Neural cell (in vitro differentiated cells): ENCODE measurements around the gene AFG1L. TPM values are rescaled to one million over a fixed set of nuclear protein-coding genes. Genes with fewer than 3 reads are reported as not detected.

ENCODE experiments used
- H2AFZ ChIP-seq: fragments of 200-600, 300-800 bp; sonication (generic), shearing (Covaris generic); 2 replicates; pipeline ENCODE4 v1.6.0; 2014; ENCODE audit warnings: low read depth, mild to moderate bottlenecking, antibody characterized with exemption, low read length, moderate library complexity
- H3F3A ChIP-seq: fragments of 200-600 bp; shearing (Covaris generic); 2 replicates; pipeline ENCODE4 v1.6.1; 2016; ENCODE audit warnings: mild to moderate bottlenecking, moderate library complexity, mixed read lengths, antibody characterized with exemption, low read length; ENCODE audit not compliant: insufficient read depth, poor library complexity, severe bottlenecking
- H3K27ac ChIP-seq: fragments of 200-600, 300-800 bp; sonication (generic), shearing (Covaris generic); 2 replicates; pipeline ENCODE4 v1.5.1; 2014; ENCODE audit warnings: mild to moderate bottlenecking, low read length, moderate library complexity
- H3K27me3 ChIP-seq: fragments of 300-800, 200-600 bp; sonication (generic), shearing (Covaris generic); 2 replicates; pipeline ENCODE4 v1.6.0; 2014; ENCODE audit warnings: mild to moderate bottlenecking, low read depth, low read length, moderate library complexity; ENCODE audit not compliant: insufficient read depth
- H3K36me3 ChIP-seq: fragments of 300-800, 200-600 bp; sonication (generic), shearing (Covaris generic); 2 replicates; pipeline ENCODE4 v1.5.1; 2014; ENCODE audit warnings: mild to moderate bottlenecking, antibody characterized with exemption, low read length, moderate library complexity; ENCODE audit not compliant: insufficient read depth
- H3K4me2 ChIP-seq: fragments of 300-800, 200-600 bp; sonication (generic), shearing (Covaris generic); 2 replicates; pipeline ENCODE4 v1.6.0; 2014; ENCODE audit warnings: mild to moderate bottlenecking, low read length
- H3K4me3 ChIP-seq: fragments of 300-800, 200-600 bp; sonication (generic), shearing (Covaris generic); 2 replicates; pipeline ENCODE4 v1.5.1; 2014; ENCODE audit warnings: mild to moderate bottlenecking, low read length, moderate library complexity
- H3K79me2 ChIP-seq: fragments of 200-600 bp; shearing (Covaris generic); replicated peaks from 2 replicates; pipeline ENCODE4 v1.6.0; 2014; ENCODE audit warnings: mild to moderate bottlenecking, low read length, moderate library complexity; ENCODE audit not compliant: insufficient read depth
- H3K9ac ChIP-seq: fragments of 300-800, 200-600 bp; sonication (generic), shearing (Covaris generic); 2 replicates; pipeline ENCODE4 v1.6.1; 2016; ENCODE audit warnings: mild to moderate bottlenecking, low read length, mixed read lengths
- H3K9me2 ChIP-seq: fragments of 200-600 bp; shearing (Covaris generic); 2 replicates; pipeline ENCODE4 v1.6.1; 2016; ENCODE audit warnings: mild to moderate bottlenecking, low read length, mixed read lengths; ENCODE audit not compliant: insufficient read depth
- H3K9me3 ChIP-seq: fragments of 200-600, 300-800 bp; sonication (generic), shearing (Covaris generic); 2 replicates; pipeline ENCODE4 v1.6.1; 2016; ENCODE audit warnings: mild to moderate bottlenecking, mixed run types, low read length, moderate library complexity, mixed read lengths
- H4K20me1 ChIP-seq: fragments of 200-600 bp; shearing (Covaris generic); 2 replicates; pipeline ENCODE4 v1.6.1; 2016; ENCODE audit warnings: mild to moderate bottlenecking, mixed run types; ENCODE audit not compliant: insufficient read depth
- EP300 ChIP-seq: fragments of 450-650 bp; conservative IDR thresholded peaks from 2 replicates; pipeline ENCODE4 v1.6.1; 2014; ENCODE audit warnings: antibody characterized with exemption, mild to moderate bottlenecking, moderate library complexity; ENCODE audit not compliant: poor library complexity, severe bottlenecking
- EZH2 ChIP-seq: fragments of 200-600, 300-800 bp; shearing (Covaris generic), sonication (generic); IDR thresholded peaks from 2 replicates; pipeline ENCODE4 v1.6.1; 2014; ENCODE audit warnings: antibody characterized with exemption, low read length, borderline replicate concordance, mild to moderate bottlenecking; ENCODE audit not compliant: insufficient read depth, poor library complexity, severe bottlenecking
- MXI1 ChIP-seq: fragments of 450-650 bp; conservative IDR thresholded peaks from 2 replicates; pipeline ENCODE4 v1.6.1; 2014; ENCODE audit warnings: antibody characterized with exemption, mild to moderate bottlenecking; ENCODE audit not compliant: poor library complexity, severe bottlenecking
- POLR2AphosphoS5 ChIP-seq: IDR thresholded peaks from 2 replicates; pipeline ENCODE4 v1.6.1; 2012
- RAD21 ChIP-seq: fragments of 450-650 bp; conservative IDR thresholded peaks from 2 replicates; pipeline ENCODE4 v1.6.1; 2014; ENCODE audit warnings: antibody characterized with exemption, mild to moderate bottlenecking, moderate library complexity
- SMC3 ChIP-seq: fragments of 450-650 bp; conservative IDR thresholded peaks from 2 replicates; pipeline ENCODE4 v1.6.1; 2014; ENCODE audit warnings: antibody characterized with exemption, mild to moderate bottlenecking, moderate library complexity; ENCODE audit not compliant: poor library complexity
- TAF1 ChIP-seq: IDR thresholded peaks from 2 replicates; pipeline ENCODE4 v1.6.1; 2012; ENCODE audit warnings: low read depth
- polyA plus RNA-seq: library from polyadenylated mRNA; depleted of rRNA; stranded (reverse); fragments of >200 nt; gene quantifications from 2 replicates; pipeline ENCODE4 v1.2.3, GENCODE V29; 2014
- TF ChIP-seq, protein P1 (sequence below): IDR thresholded peaks from 2 replicates; pipeline ENCODE4 v1.6.1; 2012; ENCODE audit warnings: borderline replicate concordance
- TF ChIP-seq, protein P2 (sequence below): fragments of 450-650 bp; IDR thresholded peaks from 2 replicates; pipeline ENCODE4 v1.5.1; 2014; ENCODE audit warnings: antibody characterized with exemption, mild to moderate bottlenecking, moderate library complexity; ENCODE audit not compliant: poor library complexity, severe bottlenecking

The AFG1L gene
- polyA plus RNA-seq, 1 donor from 2014 or later = 3.3 TPM

DNA sequence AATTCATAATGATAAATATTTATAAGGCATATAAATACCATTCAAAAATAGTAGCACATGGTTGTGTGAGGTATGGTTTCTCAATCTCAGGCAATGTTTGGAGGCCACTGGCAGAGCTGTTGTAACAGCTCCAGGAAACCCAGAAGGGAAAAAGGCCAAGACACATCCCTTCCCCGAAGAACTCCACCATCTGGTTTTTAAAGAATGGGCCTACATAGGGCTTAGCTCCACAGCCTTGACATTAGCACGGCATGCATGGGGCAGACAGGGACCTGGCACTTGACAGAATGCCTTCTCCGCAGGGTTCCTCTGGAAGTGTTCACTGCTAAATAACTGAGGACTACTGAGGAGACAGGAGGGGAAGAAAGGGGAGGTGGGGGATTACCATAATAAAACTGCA is 249.8 kb downstream of the AFG1L start:
- no peak overlapping the region for H3K4me2 ChIP-seq
- H3K36me3 ChIP-seq = no peaks in the 10 kb centered on the region
- H3K4me3 ChIP-seq = no peak overlapping the region
- no peaks in the 10 kb centered on the region for H3K79me2 ChIP-seq
- H2AFZ ChIP-seq = no peak overlapping the region
- H3K27ac ChIP-seq = no peak overlapping the region
- H3K9ac ChIP-seq = no peak overlapping the region
- TF ChIP-seq EP300 (no peak), TAF1 (no peak), EZH2 (no peak)
- no peaks in the 10 kb centered on the region for H4K20me1 ChIP-seq
- H3K27me3 ChIP-seq = no peaks in the 10 kb centered on the region
- no peaks in the 10 kb centered on the region for H3K9me2 ChIP-seq
- no peaks in the 10 kb centered on the region for H3K9me3 ChIP-seq
- no peaks in the 10 kb centered on the region for H3F3A ChIP-seq

DNA sequence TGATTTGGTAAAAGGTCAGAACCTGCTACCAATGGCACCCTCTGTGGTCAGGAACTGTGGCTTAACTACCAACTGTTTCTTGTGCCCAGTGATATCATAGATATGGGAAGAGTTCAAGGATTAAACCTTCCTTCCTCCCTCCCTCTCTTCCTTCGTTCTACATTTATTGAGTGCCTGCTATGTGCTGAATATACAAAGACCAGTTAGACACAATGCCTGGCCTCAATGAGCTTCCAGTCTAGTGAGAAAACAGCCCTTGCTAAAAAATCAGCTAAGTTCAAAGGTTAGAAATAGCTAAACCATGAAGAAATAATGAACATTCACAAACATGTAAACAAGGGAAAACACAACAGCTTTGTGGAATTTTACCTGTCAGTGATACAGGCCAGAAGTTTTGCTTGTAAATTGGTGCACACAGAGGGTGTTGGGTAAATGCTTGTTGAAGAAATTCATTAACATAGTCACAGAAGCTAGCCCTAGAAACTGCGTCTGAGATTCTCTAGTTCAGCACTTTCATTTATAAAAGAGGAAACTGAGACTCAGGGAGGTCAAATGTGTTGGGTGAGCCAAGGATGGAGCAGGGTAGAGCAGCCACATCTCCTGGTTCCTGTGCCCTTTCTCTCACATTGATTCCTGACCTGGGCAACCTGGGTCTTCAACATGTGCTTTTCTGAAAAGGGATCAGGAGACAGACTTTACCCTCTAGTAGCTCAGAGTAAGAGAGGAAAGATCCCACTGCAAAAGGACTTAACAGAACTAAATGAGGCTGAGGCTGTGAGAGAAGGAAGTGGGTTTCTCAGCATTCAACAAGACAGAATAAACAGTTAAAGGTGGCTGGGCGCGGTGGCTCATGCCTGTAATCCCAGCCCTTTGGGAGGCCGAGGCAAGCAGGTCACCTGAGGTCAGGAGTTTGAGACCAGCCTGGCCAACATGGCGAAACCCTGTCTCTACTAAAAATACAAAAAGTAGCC is 251.5 kb downstream of the AFG1L start:
- TF ChIP-seq POLR2AphosphoS5 = no peak
- no peak for TF ChIP-seq EP300
- no peak for TF ChIP-seq TAF1
- no peak for TF ChIP-seq EZH2
- no peak for TF ChIP-seq MXI1

DNA sequence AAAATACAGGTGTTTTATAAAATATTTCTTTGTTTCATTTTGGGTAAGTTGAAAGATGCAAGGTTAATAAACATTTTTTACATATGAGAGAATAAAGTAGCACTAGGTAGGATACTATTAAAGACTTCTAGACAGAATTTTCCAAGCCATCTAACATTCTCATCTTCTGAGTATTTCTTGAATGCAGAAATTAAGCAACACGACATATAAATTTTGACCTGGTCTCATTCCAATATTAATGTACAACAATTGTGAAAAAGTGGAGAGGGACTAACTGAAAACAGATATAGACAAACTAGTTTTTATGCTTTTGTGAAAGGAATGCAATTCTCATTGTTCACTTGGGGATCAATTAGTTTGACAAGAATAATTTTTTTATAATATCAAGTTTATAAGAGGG is 254.4 kb downstream of the AFG1L start:
- Histone ChIP-seq H3K79me2 (no peaks in the 10 kb centered on the region), H3K4me2 (no peak overlapping the region), H3K27me3 (no peaks in the 10 kb centered on the region), H4K20me1 (no peaks in the 10 kb centered on the region), H3K4me3 (no peak overlapping the region), H3K9me3 (no peaks in the 10 kb centered on the region), H3F3A (no peaks in the 10 kb centered on the region), H3K9me2 (no peaks in the 10 kb centered on the region), H3K27ac (no peak overlapping the region), H3K9ac (no peak overlapping the region), H2AFZ (no peak overlapping the region), H3K36me3 (no peaks in the 10 kb centered on the region)
- no peak for TF ChIP-seq RAD21
- TF ChIP-seq, protein P1, sequence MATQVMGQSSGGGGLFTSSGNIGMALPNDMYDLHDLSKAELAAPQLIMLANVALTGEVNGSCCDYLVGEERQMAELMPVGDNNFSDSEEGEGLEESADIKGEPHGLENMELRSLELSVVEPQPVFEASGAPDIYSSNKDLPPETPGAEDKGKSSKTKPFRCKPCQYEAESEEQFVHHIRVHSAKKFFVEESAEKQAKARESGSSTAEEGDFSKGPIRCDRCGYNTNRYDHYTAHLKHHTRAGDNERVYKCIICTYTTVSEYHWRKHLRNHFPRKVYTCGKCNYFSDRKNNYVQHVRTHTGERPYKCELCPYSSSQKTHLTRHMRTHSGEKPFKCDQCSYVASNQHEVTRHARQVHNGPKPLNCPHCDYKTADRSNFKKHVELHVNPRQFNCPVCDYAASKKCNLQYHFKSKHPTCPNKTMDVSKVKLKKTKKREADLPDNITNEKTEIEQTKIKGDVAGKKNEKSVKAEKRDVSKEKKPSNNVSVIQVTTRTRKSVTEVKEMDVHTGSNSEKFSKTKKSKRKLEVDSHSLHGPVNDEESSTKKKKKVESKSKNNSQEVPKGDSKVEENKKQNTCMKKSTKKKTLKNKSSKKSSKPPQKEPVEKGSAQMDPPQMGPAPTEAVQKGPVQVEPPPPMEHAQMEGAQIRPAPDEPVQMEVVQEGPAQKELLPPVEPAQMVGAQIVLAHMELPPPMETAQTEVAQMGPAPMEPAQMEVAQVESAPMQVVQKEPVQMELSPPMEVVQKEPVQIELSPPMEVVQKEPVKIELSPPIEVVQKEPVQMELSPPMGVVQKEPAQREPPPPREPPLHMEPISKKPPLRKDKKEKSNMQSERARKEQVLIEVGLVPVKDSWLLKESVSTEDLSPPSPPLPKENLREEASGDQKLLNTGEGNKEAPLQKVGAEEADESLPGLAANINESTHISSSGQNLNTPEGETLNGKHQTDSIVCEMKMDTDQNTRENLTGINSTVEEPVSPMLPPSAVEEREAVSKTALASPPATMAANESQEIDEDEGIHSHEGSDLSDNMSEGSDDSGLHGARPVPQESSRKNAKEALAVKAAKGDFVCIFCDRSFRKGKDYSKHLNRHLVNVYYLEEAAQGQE = no peak
- no peak for TF ChIP-seq TAF1
- no peak for TF ChIP-seq POLR2AphosphoS5
- TF ChIP-seq EP300 = no peak
- TF ChIP-seq SMC3 = no peak
- no peak for TF ChIP-seq EZH2
- TF ChIP-seq, protein P2, sequence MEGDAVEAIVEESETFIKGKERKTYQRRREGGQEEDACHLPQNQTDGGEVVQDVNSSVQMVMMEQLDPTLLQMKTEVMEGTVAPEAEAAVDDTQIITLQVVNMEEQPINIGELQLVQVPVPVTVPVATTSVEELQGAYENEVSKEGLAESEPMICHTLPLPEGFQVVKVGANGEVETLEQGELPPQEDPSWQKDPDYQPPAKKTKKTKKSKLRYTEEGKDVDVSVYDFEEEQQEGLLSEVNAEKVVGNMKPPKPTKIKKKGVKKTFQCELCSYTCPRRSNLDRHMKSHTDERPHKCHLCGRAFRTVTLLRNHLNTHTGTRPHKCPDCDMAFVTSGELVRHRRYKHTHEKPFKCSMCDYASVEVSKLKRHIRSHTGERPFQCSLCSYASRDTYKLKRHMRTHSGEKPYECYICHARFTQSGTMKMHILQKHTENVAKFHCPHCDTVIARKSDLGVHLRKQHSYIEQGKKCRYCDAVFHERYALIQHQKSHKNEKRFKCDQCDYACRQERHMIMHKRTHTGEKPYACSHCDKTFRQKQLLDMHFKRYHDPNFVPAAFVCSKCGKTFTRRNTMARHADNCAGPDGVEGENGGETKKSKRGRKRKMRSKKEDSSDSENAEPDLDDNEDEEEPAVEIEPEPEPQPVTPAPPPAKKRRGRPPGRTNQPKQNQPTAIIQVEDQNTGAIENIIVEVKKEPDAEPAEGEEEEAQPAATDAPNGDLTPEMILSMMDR = no peak
- no peak for TF ChIP-seq MXI1

More for the DNA sequence above, 251.5 kb downstream of the AFG1L start:
- no peak overlapping the region for H3K4me2 ChIP-seq
- no peak overlapping the region for H2AFZ ChIP-seq
- no peaks in the 10 kb centered on the region for H3K9me3 ChIP-seq
- no peak overlapping the region for H3K9ac ChIP-seq
- H3K79me2 ChIP-seq = no peaks in the 10 kb centered on the region
- H4K20me1 ChIP-seq = no peaks in the 10 kb centered on the region
- no peaks in the 10 kb centered on the region for H3K9me2 ChIP-seq
- no peaks in the 10 kb centered on the region for H3F3A ChIP-seq
- no peak overlapping the region for H3K27ac ChIP-seq
- no peak overlapping the region for H3K4me3 ChIP-seq
- H3K36me3 ChIP-seq = no peaks in the 10 kb centered on the region
- no peaks in the 10 kb centered on the region for H3K27me3 ChIP-seq
